ENCODE results near the gene MYLIP. TPM values are rescaled to one million over a fixed set of nuclear protein-coding genes. Genes with fewer than 3 reads are reported as not detected.
"Not testable (repeated sequence)": the region's sequence is repeated elsewhere in the genome, so short reads cannot be mapped to it uniquely, and the experiment has no call there.

Gene MYLIP
- total and polyA plus RNA-seq, 8 donors = 27.8 to 58.1 (median 50.9) TPM

DNA sequence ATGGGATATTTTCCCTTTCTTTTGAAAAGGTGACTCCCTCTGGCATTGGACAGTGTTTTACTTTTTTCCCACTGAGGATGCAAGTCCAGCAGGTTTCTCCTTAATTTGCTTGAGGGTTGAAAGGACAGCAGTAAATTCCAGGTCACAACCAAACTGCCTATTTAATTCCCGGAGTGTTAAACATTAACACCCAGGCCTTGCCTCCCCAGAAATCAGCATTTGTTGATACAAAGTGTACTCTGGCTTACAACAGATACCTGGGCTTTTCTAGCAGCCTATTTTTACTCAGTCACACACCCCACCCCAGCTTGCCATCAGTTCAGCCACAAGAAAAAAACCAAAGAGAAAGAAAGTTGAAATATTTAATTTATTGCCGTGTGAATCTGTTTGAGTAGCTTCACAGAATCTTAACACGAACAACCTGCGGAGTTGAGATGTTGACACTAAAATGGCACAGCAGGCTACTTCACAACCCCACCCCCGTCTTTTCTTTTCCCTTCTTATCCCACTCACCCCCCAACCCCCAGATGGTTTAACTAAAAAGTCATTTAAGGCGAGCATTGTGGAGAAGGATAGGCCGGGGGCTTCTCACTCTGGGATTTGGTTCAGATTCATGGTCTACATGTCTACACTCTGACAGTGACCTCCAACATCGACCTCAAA lies 45.7 kb downstream of the MYLIP start:
- TF ChIP-seq, protein P1, sequence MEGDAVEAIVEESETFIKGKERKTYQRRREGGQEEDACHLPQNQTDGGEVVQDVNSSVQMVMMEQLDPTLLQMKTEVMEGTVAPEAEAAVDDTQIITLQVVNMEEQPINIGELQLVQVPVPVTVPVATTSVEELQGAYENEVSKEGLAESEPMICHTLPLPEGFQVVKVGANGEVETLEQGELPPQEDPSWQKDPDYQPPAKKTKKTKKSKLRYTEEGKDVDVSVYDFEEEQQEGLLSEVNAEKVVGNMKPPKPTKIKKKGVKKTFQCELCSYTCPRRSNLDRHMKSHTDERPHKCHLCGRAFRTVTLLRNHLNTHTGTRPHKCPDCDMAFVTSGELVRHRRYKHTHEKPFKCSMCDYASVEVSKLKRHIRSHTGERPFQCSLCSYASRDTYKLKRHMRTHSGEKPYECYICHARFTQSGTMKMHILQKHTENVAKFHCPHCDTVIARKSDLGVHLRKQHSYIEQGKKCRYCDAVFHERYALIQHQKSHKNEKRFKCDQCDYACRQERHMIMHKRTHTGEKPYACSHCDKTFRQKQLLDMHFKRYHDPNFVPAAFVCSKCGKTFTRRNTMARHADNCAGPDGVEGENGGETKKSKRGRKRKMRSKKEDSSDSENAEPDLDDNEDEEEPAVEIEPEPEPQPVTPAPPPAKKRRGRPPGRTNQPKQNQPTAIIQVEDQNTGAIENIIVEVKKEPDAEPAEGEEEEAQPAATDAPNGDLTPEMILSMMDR (IDR thresholded peaks at IDR 0.05) = no peak
- Histone ChIP-seq H3K9me3 (no peaks in the 10 kb centered on the region), H3K4me3 (no peak overlapping the region), H3K36me3 (no peaks in the 10 kb centered on the region), H3K27me3 (no peaks in the 10 kb centered on the region), H3K4me1 (no peaks in the 10 kb centered on the region), H3K27ac (no peak overlapping the region)
- intact Hi-C loops (cut with DNase I) = no loop called here
- DNase-seq (no peak), ATAC-seq (no peak)

DNA sequence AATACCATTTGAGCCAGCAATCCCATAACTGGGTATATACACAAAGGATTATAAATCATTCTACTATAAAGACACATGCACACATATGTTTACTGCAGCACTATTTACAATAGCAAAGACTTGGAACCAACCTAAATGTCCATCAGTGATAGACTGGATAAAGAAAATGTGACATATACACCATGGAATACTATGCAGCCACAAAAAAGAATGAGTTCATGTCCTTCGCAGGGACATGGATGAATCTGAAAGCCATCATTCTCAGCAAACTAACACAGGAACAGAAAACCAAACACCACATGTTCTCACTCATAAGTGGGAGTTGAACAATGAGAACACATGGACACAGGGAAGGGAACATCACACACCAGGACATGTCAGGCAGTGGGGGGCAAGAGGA lies 47.7 kb downstream of the MYLIP start:
- H3K9me3 ChIP-seq; DNase-seq; H3K4me1 ChIP-seq; H3K27me3 ChIP-seq; intact Hi-C loops (cut with DNase I); ATAC-seq; H3K36me3 ChIP-seq; H3K27ac ChIP-seq; H3K4me3 ChIP-seq: not testable (repeated sequence)

DNA sequence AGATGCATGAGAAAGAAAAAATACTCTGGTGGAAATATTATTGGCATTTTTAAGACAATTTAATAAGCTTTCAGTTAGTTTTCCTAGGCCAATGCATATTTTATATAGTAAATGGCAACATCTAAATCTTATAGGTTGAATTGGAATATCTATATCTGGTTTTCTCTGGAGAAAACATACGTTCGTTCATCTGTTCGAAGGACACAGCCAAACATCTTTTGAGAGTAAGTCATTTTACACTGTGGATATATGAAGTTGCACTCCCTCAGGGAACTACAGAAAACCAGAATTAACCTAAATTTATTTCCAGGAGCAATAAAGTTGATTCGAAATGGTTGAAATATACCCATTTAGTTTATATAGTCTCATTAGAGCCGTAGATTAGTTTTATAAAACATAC lies 49.0 kb downstream of the MYLIP start:
- DNase-seq = no peak
- intact Hi-C loops (cut with DNase I) = no loop called here
- peaks cover 0 to 2% of the 10 kb centered on the region in 2 donors for H3K9me3 ChIP-seq
- peaks cover 0 to 10% of the 10 kb centered on the region in 2 donors for H3K4me1 ChIP-seq
- TF ChIP-seq, protein P1 (IDR thresholded peaks at IDR 0.05) = no peak
- no peaks in the 10 kb centered on the region for H3K27me3 ChIP-seq
- no peak overlapping the region for H3K27ac ChIP-seq
- H3K36me3 ChIP-seq = no peaks in the 10 kb centered on the region
- no peak overlapping the region for H3K4me3 ChIP-seq
- no peak for ATAC-seq

DNA sequence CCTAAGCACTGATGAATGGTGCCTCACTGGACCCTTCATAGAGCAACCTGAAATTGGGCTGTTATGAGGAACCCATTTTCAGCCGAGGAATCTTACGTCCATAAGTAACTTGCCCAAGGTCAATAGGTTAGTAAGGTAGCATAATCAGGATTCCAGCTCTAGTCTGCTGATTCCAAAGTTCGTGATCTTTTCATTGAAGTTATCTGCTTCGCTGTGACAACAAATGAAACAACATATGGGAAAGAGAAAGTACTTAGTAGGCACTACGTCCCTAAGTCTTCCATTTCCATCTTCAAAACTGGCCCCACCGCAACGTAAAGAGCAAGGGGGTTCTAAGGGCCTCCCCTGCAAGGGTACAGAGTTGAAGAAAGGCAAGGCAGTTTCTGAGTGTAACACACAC lies 49.5 kb downstream of the MYLIP start:
- ATAC-seq = no peak
- Histone ChIP-seq H3K27me3 (no peaks in the 10 kb centered on the region), H3K36me3 (no peaks in the 10 kb centered on the region), H3K27ac (no peak overlapping the region), H3K4me1 (peaks cover 0 to 15% of the 10 kb centered on the region in 2 donors), H3K4me3 (no peak overlapping the region), H3K9me3 (peaks cover 0 to 2% of the 10 kb centered on the region in 2 donors)
- intact Hi-C loops (cut with DNase I) = no loop called here
- no peak for DNase-seq
- TF ChIP-seq, protein P1 (IDR thresholded peaks at IDR 0.05) = no peak

- no peak for DNase-seq
- H3K4me3 ChIP-seq = no peak overlapping the region
- H3K9me3 ChIP-seq = peaks cover 0 to 2% of the 10 kb centered on the region in 2 donors
- ATAC-seq = no peak
- TF ChIP-seq, protein P1 (IDR thresholded peaks at IDR 0.05) = no peak
- no peaks in the 10 kb centered on the region for H3K27me3 ChIP-seq
- peaks cover 0 to 17% of the 10 kb centered on the region in 2 donors for H3K4me1 ChIP-seq
- intact Hi-C loops (cut with DNase I) = no loop called here
- no peak overlapping the region for H3K27ac ChIP-seq
- no peaks in the 10 kb centered on the region for H3K36me3 ChIP-seq
These were observed 50.2 kb downstream of the MYLIP start for GRCh38 chr6:16179063-16179462.

- H3K27ac ChIP-seq = no peak overlapping the region
- H3K27me3 ChIP-seq = no peaks in the 10 kb centered on the region
- TF ChIP-seq, protein P1 (IDR thresholded peaks at IDR 0.05) = no peak
- peaks cover 0 to 17% of the 10 kb centered on the region in 2 donors for H3K4me1 ChIP-seq
- intact Hi-C loops (cut with DNase I) = loop anchor here in 1 of 2 donors (5.0 kb wide), 1 partner anchor 488 kb away; no protein-coding TSS in a partner anchor
- DNase-seq = no peak
- H3K9me3 ChIP-seq = peaks cover 0 to 2% of the 10 kb centered on the region in 2 donors
- no peak overlapping the region for H3K4me3 ChIP-seq
- ATAC-seq = no peak
- no peaks in the 10 kb centered on the region for H3K36me3 ChIP-seq
These were observed 51.1 kb downstream of the MYLIP start for GRCh38 chr6:16179970-16180431.
